GM12878 (cell line): ENCODE measurements around the gene MGA. TPM values are rescaled to one million over a fixed set of nuclear protein-coding genes. Genes with fewer than 3 reads are reported as not detected.

Experiments
- ATAC-seq: fragments of 200-7000 bp; cut with Tn5 transposase; 3 replicates; pipeline ENCODE4 v1.9.1; 2020; ENCODE audit warnings: mild to moderate bottlenecking, moderate library complexity
- BruUV-seq: library from RNA; stranded (reverse); fragments of 400-500 nt; replicated peaks from 2 replicates; lab custom pipeline; 2021; lab: Mats Ljungman, UMichigan
- CTCF ChIA-PET: fragments of 300-600 bp; sonication (Branson Sonifier 250); formaldehyde crosslinking; extraction: SDS; loops from one replicate; lab custom pipeline; 2021; ENCODE audit warnings: inconsistent platforms; lab: Yijun Ruan, JAX
- POLR2A ChIA-PET: fragments of 350-600 bp; formaldehyde crosslinking; extraction: SDS; loops from one replicate; lab custom pipeline; 2021; ENCODE audit warnings: inconsistent platforms; lab: Charles Lee
- RAD21 ChIA-PET: fragments of 300-600 bp; sonication (Branson Sonifier 250); formaldehyde crosslinking; loops from one replicate; lab custom pipeline; 2023; ENCODE audit warnings: antibody characterized with exemption; ENCODE audit not compliant: unreplicated experiment; lab: Charles Lee
- SMC1A ChIA-PET: fragments of 300-600 bp; sonication (Branson Sonifier 250); formaldehyde crosslinking; loops from one replicate; lab custom pipeline; 2023; ENCODE audit not compliant: unreplicated experiment, uncharacterized antibody; lab: Charles Lee
- DNase-seq: peaks from one replicate; pipeline ENCODE4 v3.0.0-alpha.2; 2011; ENCODE audit warnings: low read depth, low spot score
- FAIRE-seq: peaks from 3 replicates; lab custom pipeline; 2011; peaks lifted over from hg19 to GRCh38; lab: Jason Lieb, UNC
- H2AFZ ChIP-seq: 2 replicates; pipeline ENCODE4 v1.6.0; 2011; ENCODE audit warnings: low read depth, low read length, control low read depth; ENCODE audit not compliant: control insufficient read depth
- H3K27ac ChIP-seq: 2 replicates; pipeline ENCODE4 v1.5.1; 2011; ENCODE audit warnings: control low read depth; ENCODE audit not compliant: control insufficient read depth, insufficient read depth
- H3K27me3 ChIP-seq, 2 experiments: replicated peaks in 1 of 2; 2 replicates each; pipeline versions ENCODE4 v1.6.0 to v1.6.1; 2011; ENCODE audit warnings: low read length in 1 of 2; ENCODE audit not compliant: control insufficient read depth in 2 of 2, insufficient read depth in 2 of 2
- H3K36me3 ChIP-seq, 2 experiments: 2 replicates each; pipeline ENCODE4 v1.5.1; 2011; ENCODE audit warnings: low read length in 1 of 2; ENCODE audit not compliant: control insufficient read depth in 2 of 2, insufficient read depth in 2 of 2
- H3K4me1 ChIP-seq: 2 replicates; pipeline ENCODE4 v1.6.1; 2011; ENCODE audit warnings: mild to moderate bottlenecking, low read length, moderate library complexity, mixed read lengths; ENCODE audit not compliant: control insufficient read depth, insufficient read depth
- H3K4me2 ChIP-seq: 2 replicates; pipeline ENCODE4 v1.6.0; 2011; ENCODE audit warnings: control low read depth; ENCODE audit not compliant: control insufficient read depth, insufficient read depth
- H3K4me3 ChIP-seq: fragments of 200-600 bp; sonication (generic); 2 replicates; pipeline ENCODE4 v1.5.1; 2016
- H3K79me2 ChIP-seq: 2 replicates; pipeline ENCODE4 v1.6.0; 2011; ENCODE audit warnings: low read length; ENCODE audit not compliant: control insufficient read depth, insufficient read depth
- H3K9ac ChIP-seq: 2 replicates; pipeline ENCODE4 v1.8.0; 2011; ENCODE audit warnings: low read length, control low read depth, mixed read lengths; ENCODE audit not compliant: control insufficient read depth, insufficient read depth
- H3K9me3 ChIP-seq: replicated peaks from 3 replicates; pipeline ENCODE4 v1.5.1; 2011; ENCODE audit warnings: mild to moderate bottlenecking, low read length; ENCODE audit not compliant: control insufficient read depth, insufficient read depth
- H4K20me1 ChIP-seq: 2 replicates; pipeline ENCODE4 v1.6.0; 2011; ENCODE audit not compliant: control insufficient read depth, insufficient read depth
- CTCF ChIP-seq, 3 experiments: IDR thresholded peaks in 2 of 3; conservative IDR thresholded peaks in 1 of 3; 2 replicates each; pipeline ENCODE4 v1.5.1; 2011; ENCODE audit warnings: low read depth in 3 of 3, low read length in 3 of 3, mild to moderate bottlenecking in 3 of 3, control low read depth in 2 of 3, moderate library complexity in 2 of 3, inconsistent platforms in 1 of 3, mixed read lengths in 1 of 3; ENCODE audit not compliant: control insufficient read depth in 2 of 3, insufficient read depth in 1 of 3; ENCODE audit errors: extremely low read depth in 1 of 3
- DPF2 ChIP-seq: fragments of 450-650 bp; IDR thresholded peaks from 2 replicates; pipeline ENCODE4 v1.6.1; 2017; ENCODE audit warnings: mild to moderate bottlenecking
- HCFC1 ChIP-seq: fragments of 150-350 bp; IDR thresholded peaks from 2 replicates; pipeline ENCODE4 v1.6.1; 2014; ENCODE audit warnings: low read length
- KLF5 ChIP-seq: fragments of 450-650 bp; IDR thresholded peaks from 2 replicates; pipeline ENCODE4 v1.6.1; 2014; ENCODE audit warnings: mild to moderate bottlenecking; ENCODE audit not compliant: partially characterized antibody
- LARP7 ChIP-seq: fragments of 450-650 bp; IDR thresholded peaks from 2 replicates; pipeline ENCODE4 v1.6.1; 2017; ENCODE audit warnings: mild to moderate bottlenecking
- MXI1 ChIP-seq: fragments of 150-350 bp; IDR thresholded peaks from 2 replicates; pipeline ENCODE4 v1.6.1; 2011; ENCODE audit warnings: low read depth, mild to moderate bottlenecking, inconsistent platforms, low read length, improper control_type of control experiment
- SIN3A ChIP-seq: IDR thresholded peaks from 2 replicates; pipeline ENCODE4 v1.6.1; 2012; ENCODE audit warnings: low read depth, low read length, improper control_type of control experiment
- STAT1 ChIP-seq: fragments of 450-650 bp; conservative IDR thresholded peaks from 2 replicates; pipeline ENCODE4 v1.6.1; 2014; ENCODE audit warnings: antibody characterized with exemption, mild to moderate bottlenecking
- TBL1XR1 ChIP-seq: IDR thresholded peaks from 2 replicates; pipeline ENCODE4 v1.6.1; 2012; ENCODE audit warnings: low read depth, low read length, improper control_type of control experiment
- TCF3 ChIP-seq: IDR thresholded peaks from 2 replicates; pipeline ENCODE4 v1.6.1; 2012; ENCODE audit warnings: low read depth, mild to moderate bottlenecking, low read length, borderline replicate concordance; ENCODE audit not compliant: insufficient read depth
- YY1 ChIP-seq: IDR thresholded peaks from 2 replicates; pipeline ENCODE4 v1.6.1; 2011; ENCODE audit warnings: low read depth, mild to moderate bottlenecking, low read length
- ZBED1 ChIP-seq: IDR thresholded peaks from 2 replicates; pipeline ENCODE4 v1.6.1; 2016; ENCODE audit warnings: borderline replicate concordance
- WGBS: methylation state at CpG from one replicate; pipeline ENCODE4 v1.1.6; 2016; ENCODE audit warnings: low lambda C conversion rate; ENCODE audit not compliant: insufficient replicate concordance, insufficient coverage; ENCODE audit errors: missing lambda C conversion rate; 5-methylcytosine and 5-hydroxymethylcytosine counted together
- in situ Hi-C: fragments of 300-500 bp; cut with MboI; formaldehyde crosslinking; loops from 9 replicates; pipeline ENCODE4 v1.14.3; 2018; ENCODE audit warnings: mixed read lengths
- intact Hi-C: fragments of 100-400 bp; cut with micrococcal nuclease; formaldehyde crosslinking; loops from one replicate; pipeline ENCODE4 v1.14.2; 2022; ENCODE audit not compliant: unreplicated experiment
- polyA plus RNA-seq, 11 experiments: library from polyadenylated mRNA; depleted of rRNA in 4 of 11; unstranded in 6 of 11; stranded (reverse) in 5 of 11; fragments of >200 nt; fragmentation: Nextera tagmentation in 4 of 11; fragmentation: Illumina TruSeq in 1 of 11; extraction: Ambion mirVana in 4 of 11; extraction: Trizol in 1 of 11; gene quantifications; 1 replicate in 1 of 11; 2 replicates in 10 of 11; pipeline versions ENCODE4 v1.2.1 to v1.2.3, GENCODE V29; 2011 to 2016; ENCODE audit warnings: inconsistent platforms in 2 of 11, missing spikeins in 2 of 11, low read depth in 1 of 11
- total RNA-seq, 4 experiments: library from RNA; depleted of rRNA in 3 of 4; stranded (reverse); fragments of >200 nt in 3 of 4; fragmentation: Illumina TruSeq in 1 of 4; extraction: Trizol in 1 of 4; gene quantifications; 2 replicates each; pipeline versions ENCODE4 v1.2.1 to v1.2.3, GENCODE V29; 2013 to 2021
- TF ChIP-seq, protein P1 (sequence below): fragments of 450-650 bp; IDR thresholded peaks from 2 replicates; pipeline ENCODE4 v1.6.1; 2017; ENCODE audit warnings: borderline replicate concordance

The MGA gene
- total and polyA plus RNA-seq, 10 of the 15 experiments (the other 5 are each of a cell fraction or from before 2014, with no cell fraction given), result 2.6 to 29.6 (median 17.0) TPM

DNA sequence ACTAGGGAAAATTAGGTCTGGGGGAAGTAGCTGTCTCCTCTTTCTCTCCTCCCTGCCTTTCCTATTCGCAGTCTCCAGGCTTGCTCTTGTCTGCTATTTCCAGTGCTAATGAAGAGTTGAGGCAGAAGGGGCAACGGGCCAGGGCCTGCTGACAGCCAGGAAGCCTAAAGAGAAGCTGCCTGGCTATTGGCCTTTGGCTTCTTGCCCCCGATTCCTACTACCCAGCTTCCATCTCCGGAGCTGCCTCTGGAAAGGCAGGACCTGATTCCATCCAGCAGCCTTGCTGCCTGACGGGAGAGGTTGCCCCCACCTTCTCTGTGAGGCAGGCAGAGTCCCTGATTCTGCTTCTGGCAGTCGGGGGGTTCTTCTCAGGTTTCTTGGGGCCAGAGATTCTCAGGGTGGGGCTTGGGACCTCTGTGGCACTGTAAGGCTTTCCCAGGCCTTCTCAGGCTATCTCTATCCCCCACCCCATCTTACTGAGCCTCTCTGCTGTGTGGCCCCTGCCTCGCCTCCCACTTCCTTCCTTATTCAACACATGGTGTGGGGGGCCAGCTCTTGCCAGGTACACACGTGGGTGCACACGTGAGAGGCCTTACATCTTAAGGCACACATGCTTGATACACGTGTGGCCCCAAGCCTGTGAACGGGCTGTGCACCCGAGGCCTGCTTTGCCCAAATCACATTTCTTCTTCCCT is 149.5 kb downstream of the MGA start (continued):
- TF ChIP-seq KLF5, result no peak
- TF ChIP-seq MXI1, result no peak
- TF ChIP-seq DPF2, result no peak
- no peak for TF ChIP-seq TBL1XR1
- TF ChIP-seq SIN3A, result no peak
- no peak for TF ChIP-seq HCFC1
- TF ChIP-seq STAT1, result no peak
- TF ChIP-seq YY1, result no peak

DNA sequence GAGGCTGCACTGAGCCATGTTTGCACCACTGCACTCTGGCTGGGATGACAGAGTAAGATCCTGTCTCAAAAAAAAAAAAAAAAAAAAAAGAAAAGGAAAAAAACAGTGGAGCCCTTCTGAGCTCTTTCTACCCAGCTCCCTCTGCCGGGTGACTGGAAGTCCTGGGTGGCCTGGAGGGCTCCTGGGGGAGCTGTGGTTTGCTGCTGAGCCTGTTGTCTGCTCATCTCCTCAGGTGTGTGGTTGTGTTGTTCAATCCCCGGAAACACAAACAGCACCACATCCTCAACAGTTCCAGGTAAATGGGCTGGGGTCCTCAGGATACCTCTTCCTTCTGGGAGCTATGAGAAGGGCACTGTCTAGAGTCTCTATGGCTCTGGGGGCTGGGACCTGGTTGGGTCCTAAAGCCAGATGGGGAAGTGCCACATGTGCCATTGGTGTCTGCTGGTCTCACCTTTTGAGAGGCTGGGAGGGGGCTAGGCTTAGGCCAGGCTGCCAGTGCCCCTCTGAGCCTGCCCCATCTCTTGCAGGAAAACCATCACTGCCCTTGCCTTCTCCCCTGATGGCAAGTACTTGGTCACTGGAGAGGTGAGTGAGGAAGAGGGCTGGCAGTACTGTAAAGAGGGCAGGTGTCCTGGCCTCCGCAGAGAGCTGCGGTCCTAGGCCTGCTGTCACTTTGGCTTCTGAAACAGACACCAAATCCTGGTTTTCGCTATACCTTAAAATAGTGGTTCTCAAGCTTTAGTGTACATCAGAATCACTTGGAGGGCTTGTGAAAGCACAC is 150.6 kb downstream of the MGA start:
- no peak overlapping the region for H2AFZ ChIP-seq
- H3K9ac ChIP-seq, result no peak overlapping the region
- H3K4me2 ChIP-seq, result no peak overlapping the region
- ChIA-PET CTCF (interaction anchor here (0.6 to 6.3 kb wide), 33 partner anchors 9 to 345 kb away, joined by 3 to 365 read pairs (median 4); partner anchors contain the start of genes MAPKBP1 and MGA), SMC1A (interaction anchor here (0.6 to 8.3 kb wide), 17 partner anchors 11 to 345 kb away, joined by 3 to 268 read pairs (median 5); partner anchors contain the start of genes MAPKBP1 and MGA)
- no peaks in the 10 kb centered on the region for H3K9me3 ChIP-seq
- no peak overlapping the region for H3K27ac ChIP-seq
- H3K27me3 ChIP-seq, result no peaks in the 10 kb centered on the region
- no peak for FAIRE-seq
- no peaks in the 10 kb centered on the region for H3K4me1 ChIP-seq
- DNase-seq, result no peak
- TF ChIP-seq ZBED1 (no peak), TCF3 (no peak), LARP7 (no peak), CTCF (IDR thresholded peaks at IDR 0.05 in 2 of 3, conservative IDR thresholded peaks at IDR 0.05 in 1 of 3; ENCODE audit: control insufficient read depth in 2 of 3, extremely low read depth in 1 of 3, insufficient read depth in 1 of 3, low read depth in 3 of 3, low read length in 3 of 3) (peak in 2 of 3 experiments; percentile 5 to 13; a peak in 1 of 6 replicates)
- TF ChIP-seq, protein P1, sequence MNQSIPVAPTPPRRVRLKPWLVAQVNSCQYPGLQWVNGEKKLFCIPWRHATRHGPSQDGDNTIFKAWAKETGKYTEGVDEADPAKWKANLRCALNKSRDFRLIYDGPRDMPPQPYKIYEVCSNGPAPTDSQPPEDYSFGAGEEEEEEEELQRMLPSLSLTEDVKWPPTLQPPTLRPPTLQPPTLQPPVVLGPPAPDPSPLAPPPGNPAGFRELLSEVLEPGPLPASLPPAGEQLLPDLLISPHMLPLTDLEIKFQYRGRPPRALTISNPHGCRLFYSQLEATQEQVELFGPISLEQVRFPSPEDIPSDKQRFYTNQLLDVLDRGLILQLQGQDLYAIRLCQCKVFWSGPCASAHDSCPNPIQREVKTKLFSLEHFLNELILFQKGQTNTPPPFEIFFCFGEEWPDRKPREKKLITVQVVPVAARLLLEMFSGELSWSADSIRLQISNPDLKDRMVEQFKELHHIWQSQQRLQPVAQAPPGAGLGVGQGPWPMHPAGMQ, result no peak
- TF ChIP-seq, all 136 proteins: peak for 1
- no TSS peak for BruUV-seq
- Histone ChIP-seq H3K4me3 (no peak overlapping the region), H3K36me3 (peaks cover 0 to 11% of the 10 kb centered on the region in 2 experiments; a peak in 3 of 4 replicates), H4K20me1 (no peaks in the 10 kb centered on the region), H3K79me2 (no peaks in the 10 kb centered on the region)
- ChIA-PET POLR2A (interaction anchor here (0.6 to 2.6 kb wide), 5 partner anchors 14 to 689 kb away, joined by 3 to 28 read pairs (median 4); partner anchors contain the start of gene MAPKBP1), RAD21 (interaction anchor here (0.7 to 12.6 kb wide), 17 partner anchors 10 to 348 kb away, joined by 3 to 305 read pairs (median 4); partner anchors contain the start of genes MAPKBP1 and MGA)
- ATAC-seq, result peak; percentile 35
- in situ Hi-C loops (loop anchor here (5.0 kb wide), 1 partner anchor 39 kb away; the partner anchor contains the start of gene MAPKBP1), intact Hi-C loops (loop anchor here (1.0 to 10.0 kb wide), 4 partner anchors 39 to 344 kb away; no protein-coding TSS in a partner anchor)
- 73% methylated on average over 5 of the region's 5 CpGs for WGBS
